GM21529 (cell line): Measurements from ENCODE around the gene RAPGEF2.
"Not testable (repeated sequence)": the region's sequence is repeated elsewhere in the genome, so short reads cannot be mapped to it uniquely, and the experiment has no call there.

Experiments used
- ATAC-seq: cut with Tn5 transposase; IDR thresholded peaks from one replicate; pipeline ENCODE4 v1.9.1; 2021; ENCODE audit not compliant: unreplicated experiment

RAPGEF2 gene

GRCh38 chr4:159298502-159298901, 195.6 kb downstream of the RAPGEF2 start:
- peak; percentile 74 for ATAC-seq

- ATAC-seq: no peak
These were observed 200.6 kb downstream of the RAPGEF2 start for GRCh38 chr4:159303435-159303834.

GRCh38 chr4:159305129-159305528, 202.2 kb downstream of the RAPGEF2 start:
- no peak for ATAC-seq

DNA sequence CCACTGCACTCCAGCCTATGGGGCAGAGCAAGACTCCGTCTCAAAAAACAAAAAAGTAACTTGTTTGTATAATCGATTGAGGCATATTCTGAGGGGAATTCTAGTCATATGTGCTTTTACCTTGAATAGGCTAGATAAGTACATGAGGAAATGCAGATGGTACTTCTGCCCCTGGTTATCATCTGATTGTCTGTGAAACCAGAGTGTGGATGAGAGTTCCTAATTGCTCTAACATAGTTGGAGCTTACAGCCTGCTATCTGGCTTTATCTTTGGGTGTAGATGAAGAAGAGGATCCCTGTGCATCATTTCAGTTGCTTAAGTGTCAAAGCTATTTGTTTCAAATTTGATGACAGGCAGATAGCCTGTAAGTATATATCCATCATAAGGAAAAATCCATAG, 205.1 kb downstream of the RAPGEF2 start:
- ATAC-seq: no peak

- no peak for ATAC-seq
These were observed 205.9 kb downstream of the RAPGEF2 start for GRCh38 chr4:159308566-159309340.

DNA sequence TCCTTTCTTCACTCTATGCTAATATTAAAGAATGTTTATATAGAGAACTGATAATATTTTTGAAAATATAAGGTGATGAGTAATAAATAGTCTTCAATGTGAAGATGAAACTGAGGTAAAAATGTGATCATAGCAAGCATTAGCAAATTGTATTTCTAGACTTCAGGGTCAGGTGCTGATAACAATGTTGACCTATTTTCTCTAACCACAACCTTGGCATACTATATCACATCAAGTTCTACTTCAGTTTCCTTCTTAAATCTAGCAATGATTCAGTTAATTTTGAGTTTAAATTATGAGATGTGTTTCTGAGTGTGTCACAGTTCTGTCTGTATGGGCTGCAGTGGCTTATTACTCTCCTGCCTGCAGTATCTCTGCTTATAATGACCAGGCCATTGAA, 209.4 kb downstream of the RAPGEF2 start:
- ATAC-seq: no peak

DNA sequence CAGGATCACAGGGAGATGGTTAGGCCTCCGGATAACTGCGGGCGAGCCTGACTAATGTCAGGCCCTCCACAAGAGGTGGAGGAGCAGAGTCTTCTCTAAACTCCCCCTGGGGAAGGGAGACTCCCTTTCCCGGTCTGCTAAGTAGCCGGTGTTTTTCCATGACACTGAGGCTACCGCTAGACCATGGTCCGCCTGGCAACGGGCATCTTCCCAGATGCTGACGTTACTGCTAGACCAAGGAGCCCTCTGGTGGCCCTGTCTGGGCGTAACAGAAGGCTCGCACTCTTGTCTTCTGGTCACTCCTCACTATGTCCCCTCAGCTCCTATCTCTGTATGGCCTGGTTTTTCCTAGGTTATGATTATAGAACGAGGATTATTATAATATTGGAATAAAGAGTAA, 213.0 kb downstream of the RAPGEF2 start:
- not testable (repeated sequence) for ATAC-seq

GRCh38 chr4:159317203-159317602, 214.3 kb downstream of the RAPGEF2 start:
- no peak for ATAC-seq

- ATAC-seq: no peak
These were observed 216.1 kb downstream of the RAPGEF2 start for GRCh38 chr4:159319027-159319426.

- no peak for ATAC-seq
These were observed 223.6 kb downstream of the RAPGEF2 start for GRCh38 chr4:159326480-159326879.

DNA sequence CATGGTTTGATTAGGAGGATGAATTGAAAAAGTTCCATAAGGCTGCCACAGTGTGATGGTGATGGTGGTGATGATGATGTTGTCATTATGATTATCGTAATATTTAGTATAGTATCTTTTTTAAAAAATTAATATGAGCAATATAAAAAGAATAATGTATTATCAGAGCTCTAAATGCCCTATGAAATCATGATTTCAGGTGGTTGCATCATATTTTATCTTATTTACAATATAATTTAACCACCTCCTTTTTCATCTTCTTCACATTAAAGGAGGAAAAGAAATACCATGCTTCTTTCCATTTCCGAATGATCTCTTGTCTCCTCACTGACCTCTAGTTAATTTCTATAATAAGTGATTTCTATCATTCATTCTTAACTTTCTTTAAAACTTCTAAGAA, 225.9 kb downstream of the RAPGEF2 start:
- ATAC-seq: no peak

DNA sequence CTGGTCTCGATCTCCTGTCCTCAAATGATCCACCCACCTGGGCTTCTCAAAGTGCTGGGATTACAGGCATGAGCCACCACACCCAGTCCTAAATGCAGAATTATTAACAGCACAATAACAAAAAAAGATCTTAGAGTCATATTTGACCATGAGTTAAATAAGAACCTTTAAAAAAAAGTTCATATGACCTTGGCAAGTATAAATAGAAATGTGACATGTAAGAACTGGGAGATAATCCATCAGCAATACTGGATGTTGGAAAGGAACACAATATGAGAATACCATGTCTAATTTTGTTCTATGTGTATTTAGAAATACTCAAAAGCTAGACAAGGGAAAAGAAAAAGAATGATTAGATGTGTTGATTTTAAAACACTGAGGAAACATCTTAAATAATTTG, 231.6 kb downstream of the RAPGEF2 start:
- ATAC-seq: no peak

GRCh38 chr4:159337041-159337440, 234.2 kb downstream of the RAPGEF2 start:
- no peak for ATAC-seq

DNA sequence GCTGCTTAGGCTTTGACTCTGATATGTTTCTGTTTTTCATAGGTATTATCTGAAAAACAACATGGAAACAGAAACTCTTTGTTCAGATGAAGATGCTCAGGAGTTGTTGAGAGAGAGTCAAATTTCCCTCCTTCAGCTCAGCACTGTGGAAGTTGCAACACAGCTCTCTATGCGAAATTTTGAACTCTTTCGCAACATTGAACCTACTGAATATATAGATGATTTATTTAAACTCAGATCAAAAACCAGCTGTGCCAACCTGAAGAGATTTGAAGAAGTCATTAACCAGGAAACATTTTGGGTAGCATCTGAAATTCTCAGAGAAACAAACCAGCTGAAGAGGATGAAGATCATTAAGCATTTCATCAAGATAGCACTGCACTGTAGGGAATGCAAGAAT, 238.6 kb downstream of the RAPGEF2 start:
- no peak for ATAC-seq

DNA sequence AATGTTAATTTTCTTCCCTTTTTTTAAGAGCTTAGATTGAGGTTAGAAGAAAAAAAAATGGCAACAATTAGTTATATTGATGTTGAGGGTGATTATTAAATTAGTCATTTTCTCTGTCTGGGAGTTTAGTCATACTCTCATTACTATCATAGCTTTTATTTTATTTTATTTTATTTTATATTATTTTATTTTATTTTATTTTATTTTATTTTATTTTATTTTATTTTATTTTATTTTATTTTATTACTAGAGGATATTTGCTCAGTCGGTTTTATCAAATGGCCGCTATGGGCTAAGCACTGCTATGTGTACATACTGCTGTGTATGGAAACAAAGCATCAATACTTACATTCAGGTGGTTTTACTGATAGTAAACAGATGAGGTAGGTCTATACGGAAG, 239.5 kb downstream of the RAPGEF2 start:
- no peak for ATAC-seq

DNA sequence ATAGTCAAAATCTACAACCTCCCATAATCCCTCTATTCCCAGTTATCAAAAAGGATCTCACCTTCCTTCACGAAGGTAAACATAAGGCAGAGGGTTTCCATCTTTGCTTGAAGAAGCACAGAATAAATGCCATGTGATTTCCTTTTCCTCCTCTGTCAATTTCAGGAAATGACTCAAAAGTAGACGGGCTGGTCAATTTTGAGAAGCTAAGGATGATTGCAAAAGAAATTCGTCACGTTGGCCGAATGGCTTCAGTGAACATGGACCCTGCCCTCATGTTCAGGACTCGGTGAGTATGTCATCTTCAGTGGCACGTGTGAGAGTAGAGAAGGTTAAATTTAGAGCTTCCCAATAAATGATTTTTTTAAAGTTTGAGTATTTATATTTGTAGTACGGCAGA, 240.2 kb downstream of the RAPGEF2 start:
- ATAC-seq: no peak

DNA sequence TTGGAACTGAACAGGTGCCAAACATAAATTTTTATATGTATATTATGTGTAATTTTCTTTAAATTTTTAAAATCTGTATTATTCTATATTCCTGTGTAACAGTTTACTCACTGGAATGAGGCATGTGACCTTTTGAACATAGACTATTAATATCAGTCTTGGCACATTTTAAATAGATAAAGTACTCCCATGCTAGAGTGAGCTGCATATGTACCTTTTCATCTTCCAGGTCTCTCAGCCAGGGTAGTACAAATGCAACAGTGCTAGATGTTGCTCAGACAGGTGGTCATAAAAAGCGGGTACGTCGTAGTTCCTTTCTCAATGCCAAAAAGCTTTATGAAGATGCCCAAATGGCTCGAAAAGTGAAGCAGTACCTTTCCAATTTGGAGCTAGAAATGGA, 242.0 kb downstream of the RAPGEF2 start:
- no peak for ATAC-seq

GRCh38 chr4:159346681-159347080, 243.8 kb downstream of the RAPGEF2 start:
- ATAC-seq: no peak

DNA sequence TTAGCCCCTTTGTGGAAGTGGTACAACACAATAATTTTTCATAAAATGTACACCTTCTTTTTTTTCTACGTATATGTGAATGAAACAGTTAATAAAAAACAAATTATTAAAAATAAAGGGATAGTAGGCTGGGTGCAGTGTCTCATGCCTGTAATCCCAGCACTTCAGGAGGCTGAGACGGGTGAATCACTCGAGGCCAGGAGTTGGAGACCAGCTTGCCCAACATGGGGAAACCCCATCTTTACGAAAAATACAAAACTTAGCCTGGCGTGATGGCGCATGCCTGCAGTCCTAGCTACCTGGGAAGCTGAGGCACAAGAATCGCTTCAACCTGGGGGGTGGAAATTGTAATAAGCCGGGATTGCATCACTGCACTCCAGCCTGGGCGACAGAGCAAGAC, 244.9 kb downstream of the RAPGEF2 start:
- no peak for ATAC-seq

- no peak for ATAC-seq
These were observed 246.5 kb downstream of the RAPGEF2 start for GRCh38 chr4:159349332-159349731.

- ATAC-seq: no peak
These were observed 249.7 kb downstream of the RAPGEF2 start for GRCh38 chr4:159352609-159353008.

- ATAC-seq: no peak
These were observed 250.7 kb downstream of the RAPGEF2 start for GRCh38 chr4:159353422-159354116.

DNA sequence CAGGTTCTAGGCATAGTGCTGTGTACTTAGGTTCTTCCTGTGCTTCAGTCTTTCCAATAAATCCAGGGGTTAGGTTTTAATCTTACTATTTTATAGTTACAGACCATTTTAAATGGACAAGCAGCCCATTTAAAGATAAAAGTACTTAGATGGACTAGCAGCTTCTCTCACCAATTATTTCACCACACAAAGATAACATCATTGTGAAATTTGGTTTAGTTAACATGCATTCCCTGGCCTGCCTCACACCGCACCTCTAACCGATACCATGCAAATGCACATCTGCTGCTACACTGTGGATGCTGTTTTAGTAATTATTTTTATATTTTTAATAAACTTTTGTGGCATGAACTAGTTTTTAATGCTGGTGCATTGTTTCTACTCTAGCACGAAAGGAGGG, 252.6 kb downstream of the RAPGEF2 start:
- no peak for ATAC-seq
